SK-MEL-5 (cell line): ENCODE results near the gene OPTC. TPM values are rescaled to one million over a fixed set of nuclear protein-coding genes. Genes with fewer than 3 reads are reported as not detected.
"Not testable (repeated sequence)": the region's sequence is repeated elsewhere in the genome, so short reads cannot be mapped to it uniquely, and the experiment has no call there.

ENCODE experiments used
- DNase-seq: peaks from one replicate; pipeline ENCODE4 v3.0.0-alpha.2; 2016; ENCODE audit warnings: low read depth, low spot score
- in situ Hi-C: cut with HindIII; loops from 2 replicates; pipeline ENCODE4 v1.10.0; 2016; ENCODE audit warnings: low sequenced_read_pairs, high pct_unique_total_duplicates, low pct_unique_long_range_greater_than_20kb
- polyA plus RNA-seq, 2 experiments: library from polyadenylated mRNA; depleted of rRNA; stranded (reverse); fragments of >200 nt; gene quantifications; 2 replicates each; pipeline ENCODE4 v1.2.3, GENCODE V29; 2015
- total RNA-seq: library from RNA; depleted of rRNA; stranded (reverse); fragments of >200 nt; shearing (Covaris generic); gene quantifications from 2 replicates; pipeline ENCODE4 v1.2.3, GENCODE V29; 2014; rRNA removed

OPTC gene
- not detected in 2 replicates for total RNA-seq
- not detected in 2 replicates for polyA plus RNA-seq (2015; cell fraction: cytosol; rRNA removed)
- polyA plus RNA-seq (2015; cell fraction: nucleus; rRNA removed) = not detected in 2 replicates

DNA sequence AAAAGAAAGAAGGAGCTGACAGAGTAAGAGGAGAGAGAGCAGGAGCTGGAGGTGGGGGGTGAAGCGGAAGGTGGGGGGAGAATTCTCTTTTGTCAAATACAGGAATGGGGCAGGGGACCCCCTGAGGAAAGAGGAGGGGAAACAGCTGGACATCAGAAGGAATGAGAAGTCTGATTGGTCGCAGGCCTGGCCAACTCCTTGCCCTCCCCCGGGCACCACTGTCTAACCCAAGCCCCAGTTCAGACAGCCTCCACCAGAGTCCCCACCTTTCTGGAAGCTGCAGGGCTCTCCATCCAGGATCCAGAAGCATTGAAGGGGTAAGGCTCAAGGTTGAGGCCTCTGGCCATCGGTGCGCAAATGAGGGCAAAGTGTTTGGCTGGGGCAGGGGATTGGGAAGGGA is at the start of gene OPTC:
OPTC (plus strand) TSS at position 253 of the 400 bp plus-strand sequence. CDS start 1,853 bp downstream, outside the sequence.
- no peak for DNase-seq
- in situ Hi-C loops = no loop called here

- in situ Hi-C loops = no loop called here
These were observed 49.8 kb upstream of the OPTC start for GRCh38 chr1:203444171-203444576.

GRCh38 chr1:203447151-203447550 is 46.8 kb upstream of the OPTC start:
- DNase-seq = no peak
- in situ Hi-C loops = no loop called here

More at GRCh38 chr1:203444171-203444576, 49.8 kb upstream of the OPTC start:
- no peak for DNase-seq

GRCh38 chr1:203447598-203447997 is 46.4 kb upstream of the OPTC start:
- DNase-seq, in situ Hi-C loops: not testable (repeated sequence)

GRCh38 chr1:203448521-203449061 is 45.4 kb upstream of the OPTC start:
- in situ Hi-C loops = no loop called here
- no peak for DNase-seq

DNA sequence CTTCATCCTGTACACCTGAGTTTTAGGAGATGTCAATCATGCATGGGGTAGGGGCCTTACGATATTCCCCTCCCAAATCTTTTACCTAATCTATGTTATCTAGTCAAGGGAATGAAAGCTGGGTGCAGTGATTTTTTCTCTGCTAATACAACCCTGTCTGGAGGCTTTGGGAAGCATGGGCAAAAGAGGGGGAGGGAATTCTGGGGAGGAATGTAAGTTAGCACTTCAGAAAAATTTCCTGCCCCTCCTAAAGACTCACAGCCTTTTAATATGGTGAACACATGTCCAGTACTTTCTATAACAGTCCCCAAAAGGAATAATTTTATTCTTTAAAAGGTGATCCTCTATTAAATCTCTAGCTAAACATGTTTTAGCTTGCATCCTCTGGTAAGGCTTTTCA is 44.0 kb upstream of the OPTC start:
- in situ Hi-C loops = no loop called here
- no peak for DNase-seq

DNA sequence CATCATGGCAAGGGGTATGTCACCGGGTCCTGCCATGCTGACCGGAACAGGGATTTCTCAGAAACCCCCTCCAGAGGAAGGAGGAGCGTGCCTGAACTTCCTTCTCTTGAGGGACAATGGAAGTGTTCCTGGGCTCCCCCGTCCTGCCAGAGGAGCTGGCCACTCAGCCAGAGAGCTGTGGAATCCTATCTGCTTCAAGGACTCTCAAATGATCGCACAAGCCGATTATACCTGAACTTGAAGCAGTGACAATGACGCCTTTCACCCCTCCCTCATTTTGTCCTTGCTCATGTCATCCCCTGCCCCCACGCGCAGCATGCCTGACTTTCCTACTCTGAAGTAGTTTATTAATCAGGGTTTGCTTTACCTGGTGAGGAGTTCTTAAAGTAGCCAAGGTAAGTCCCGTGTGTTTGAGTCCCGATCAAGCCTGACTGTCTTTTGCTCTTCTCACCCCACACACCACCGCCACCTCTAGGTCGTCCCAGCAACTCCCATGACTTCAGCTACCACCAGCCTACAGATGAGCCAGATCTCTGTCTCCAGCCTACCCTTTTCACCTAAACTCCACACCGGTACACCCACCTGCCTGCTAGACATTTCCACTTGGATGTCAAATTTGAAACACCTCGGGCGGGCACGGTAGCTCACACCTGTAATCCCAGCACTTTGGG is 43.3 kb upstream of the OPTC start:
- in situ Hi-C loops = no loop called here
- no peak for DNase-seq

DNA sequence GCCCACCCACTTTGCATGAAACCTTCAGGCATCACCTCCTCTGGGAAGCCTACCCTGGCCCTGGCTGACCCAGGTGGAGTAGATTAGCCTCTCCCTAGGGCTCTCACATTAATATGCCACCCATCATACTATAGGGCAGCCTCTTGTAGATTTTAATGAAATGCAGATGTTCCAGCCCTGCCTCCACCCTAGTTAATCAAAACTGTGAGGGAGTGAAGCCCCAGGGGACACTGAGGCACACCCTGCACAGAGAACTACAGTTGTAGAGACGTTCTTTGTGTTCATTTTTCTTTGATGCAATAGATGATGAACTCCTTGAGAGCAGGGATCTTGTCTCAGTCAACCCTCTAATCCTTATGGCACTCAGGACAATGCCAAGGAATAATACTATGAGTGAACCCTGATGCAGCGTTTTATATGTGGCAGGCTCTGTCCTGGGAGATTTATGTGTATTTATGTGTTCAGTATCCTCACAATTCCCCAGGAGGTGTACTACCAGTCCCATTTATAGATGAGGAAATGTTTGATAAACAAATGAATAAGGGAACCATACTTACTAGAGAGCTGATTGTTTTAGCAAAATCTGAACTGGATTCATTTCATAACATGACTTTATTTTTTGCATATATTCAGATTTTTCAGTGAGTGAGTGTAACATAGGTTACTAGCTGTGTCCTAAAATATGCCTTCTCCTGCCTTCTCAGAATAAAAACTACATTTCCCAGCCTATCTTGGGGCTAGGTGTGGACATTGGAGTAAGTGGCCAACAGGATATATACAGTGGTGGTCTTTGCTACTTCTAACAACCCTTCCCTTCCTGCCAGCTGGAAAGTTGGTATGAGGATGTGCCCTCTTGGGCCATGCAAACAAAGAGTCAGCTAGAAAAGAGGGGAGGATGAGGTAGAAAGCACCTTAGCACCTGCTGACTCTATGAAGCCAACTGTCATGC is 41.8 kb upstream of the OPTC start:
- DNase-seq = no peak
- in situ Hi-C loops = no loop called here

DNA sequence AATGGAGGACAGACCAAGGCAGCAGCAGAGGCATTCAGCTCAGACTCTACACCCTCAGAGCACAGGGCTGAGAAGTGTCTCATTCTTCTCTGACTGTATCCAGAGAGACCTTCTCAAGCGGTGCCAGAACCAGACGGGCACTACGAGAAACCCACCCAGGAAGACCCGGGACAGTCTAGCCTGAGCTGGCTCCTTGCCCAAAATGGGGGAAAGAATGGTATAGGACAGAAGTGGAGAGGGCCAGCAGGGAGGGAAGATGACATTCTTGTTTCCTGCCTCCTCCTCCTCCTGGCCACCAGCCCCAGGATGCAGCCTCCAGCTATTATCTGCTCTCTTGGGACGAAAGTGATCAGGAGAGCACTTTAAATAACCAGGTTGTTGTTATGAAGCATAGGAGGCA is 40.9 kb upstream of the OPTC start:
- in situ Hi-C loops = no loop called here
- no peak for DNase-seq

- no peak for DNase-seq
- in situ Hi-C loops = no loop called here
These were observed 40.3 kb upstream of the OPTC start for GRCh38 chr1:203453616-203454015.

DNA sequence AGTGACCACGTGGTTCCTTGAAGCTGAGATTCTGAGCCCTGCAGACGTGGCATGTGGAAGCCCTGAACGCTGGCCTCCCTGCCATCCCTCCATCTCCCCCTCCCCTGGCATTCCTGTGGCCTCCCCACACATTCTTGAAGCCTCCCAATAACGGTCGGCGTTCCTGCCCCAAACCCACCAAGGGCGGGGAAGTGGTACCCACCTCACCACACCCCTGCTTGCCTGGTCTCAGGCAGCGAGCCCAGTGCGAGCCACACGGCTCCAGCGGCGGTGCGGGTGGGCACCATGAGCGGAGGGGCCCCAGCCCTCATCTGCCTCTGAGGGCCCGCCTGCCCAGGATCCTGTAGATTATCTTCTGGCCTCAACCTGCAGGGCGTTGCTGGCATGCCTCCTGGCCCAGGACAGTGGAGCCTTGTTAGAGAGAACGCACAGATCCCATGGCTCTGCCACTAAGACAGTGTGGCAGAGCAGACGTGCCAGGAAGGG is 38.9 kb upstream of the OPTC start:
- DNase-seq = no peak
- in situ Hi-C loops = no loop called here

DNA sequence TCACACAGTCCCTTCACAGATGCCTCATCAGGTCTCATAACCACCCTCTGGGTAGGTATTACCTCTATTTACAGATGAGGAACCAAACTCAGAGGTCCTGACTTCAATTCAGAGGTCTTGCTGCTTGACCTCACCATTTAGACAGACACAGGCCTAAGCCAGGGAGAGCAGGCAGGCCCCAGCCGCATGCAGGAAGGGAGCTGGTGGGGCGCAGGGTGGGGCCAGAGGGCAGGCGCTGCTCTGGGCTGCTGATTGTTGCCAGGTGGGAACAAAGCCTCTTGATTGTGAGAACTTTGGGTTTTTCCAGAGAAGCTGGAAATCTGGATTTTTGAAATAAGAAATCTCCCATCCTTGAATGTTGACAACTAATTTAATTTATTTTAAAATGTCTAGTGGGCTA is 38.2 kb upstream of the OPTC start:
- in situ Hi-C loops = no loop called here

DNA sequence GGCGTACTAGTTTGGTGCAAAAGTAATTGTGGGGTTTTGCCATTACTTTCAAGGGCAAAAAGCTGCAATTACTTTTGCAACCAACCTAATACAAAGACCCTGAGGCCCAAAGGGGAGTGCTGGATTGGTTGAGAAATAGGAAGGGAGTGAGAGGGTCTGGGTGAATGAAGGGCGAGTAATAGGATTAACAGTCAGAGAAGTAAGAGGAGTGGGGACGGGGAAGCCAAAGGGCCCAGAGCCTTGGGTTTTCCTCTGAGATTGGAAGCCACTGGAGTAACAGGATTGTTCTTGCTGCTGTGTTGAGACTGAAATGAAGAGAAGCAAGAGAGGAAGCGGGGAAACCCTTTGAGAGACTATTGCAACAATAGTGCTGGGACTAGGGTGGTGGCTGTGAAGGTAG is 37.4 kb upstream of the OPTC start:
- in situ Hi-C loops = no loop called here
- no peak for DNase-seq

More for the DNA sequence above, 38.2 kb upstream of the OPTC start:
- DNase-seq = no peak

- DNase-seq = no peak
- in situ Hi-C loops = no loop called here
These were observed 35.9 kb upstream of the OPTC start for GRCh38 chr1:203458078-203458477.

- in situ Hi-C loops = no loop called here
- no peak for DNase-seq
These were observed 34.2 kb upstream of the OPTC start for GRCh38 chr1:203459671-203460201.

DNA sequence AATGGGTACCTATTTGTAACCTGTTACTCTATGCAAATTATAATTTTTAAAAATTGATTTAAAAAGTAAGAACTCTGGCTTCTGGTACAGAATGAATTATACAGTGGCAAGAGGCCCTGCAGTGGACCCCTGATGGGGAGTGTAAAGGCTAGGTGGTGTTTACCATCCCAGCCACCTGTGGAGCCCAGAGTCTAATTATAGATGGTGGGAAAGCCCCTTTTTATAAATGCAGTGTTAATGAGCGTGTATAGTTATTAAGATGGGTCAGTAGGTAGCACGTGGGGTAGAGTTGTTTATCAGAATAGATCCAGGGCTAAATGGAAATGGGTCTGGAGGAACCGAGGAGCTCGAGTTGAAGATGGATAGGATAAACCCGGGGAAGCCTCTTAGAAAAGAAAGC is 32.2 kb upstream of the OPTC start:
- no peak for DNase-seq
- in situ Hi-C loops = no loop called here

GRCh38 chr1:203462143-203462542 is 31.8 kb upstream of the OPTC start:
- in situ Hi-C loops = no loop called here
- no peak for DNase-seq

- in situ Hi-C loops = no loop called here
These were observed 31.1 kb upstream of the OPTC start for GRCh38 chr1:203462878-203463277.

More at GRCh38 chr1:203462878-203463277, 31.1 kb upstream of the OPTC start:
- DNase-seq = no peak
